Activated B cell treated with CpG ODN at 0.5 μM for 24 hours (primary cell): Measurements from ENCODE around the gene MIEF2. TPM values are rescaled to one million over a fixed set of nuclear protein-coding genes. Genes with fewer than 3 reads are reported as not detected.

ENCODE experiments used
- ATAC-seq: fragments of 200-7000 bp; cut with Tn5 transposase; one replicate; pipeline ENCODE4 v1.10.0; 2021; ENCODE audit warnings: low read depth, mild to moderate bottlenecking, moderate library complexity
- CTCF ChIA-PET: fragments of 350-600 bp; sonication (Branson Sonifier 250); formaldehyde crosslinking; loops from one replicate; lab custom pipeline; 2021; ENCODE audit warnings: antibody characterized with exemption; lab: Charles Lee
- POLR2A ChIA-PET: fragments of 350-600 bp; sonication (Branson Sonifier 250); formaldehyde crosslinking; loops from one replicate; lab custom pipeline; 2021; ENCODE audit warnings: antibody characterized with exemption; lab: Charles Lee
- DNase-seq: peaks from one replicate; pipeline ENCODE4 v3.0.0; 2022
- H3K27ac Mint-ChIP-seq: one replicate; pipeline ENCODE4 v1.8.0; 2020; ENCODE audit warnings: mixed read lengths
- H3K27me3 Mint-ChIP-seq: one replicate; pipeline ENCODE4 v1.8.0; 2021; ENCODE audit warnings: mixed read lengths
- H3K36me3 Mint-ChIP-seq: one replicate; pipeline ENCODE4 v1.8.0; 2021; ENCODE audit warnings: low read depth, mixed read lengths
- H3K4me1 Mint-ChIP-seq: one replicate; pipeline ENCODE4 v1.8.0; 2021; ENCODE audit warnings: mixed read lengths
- H3K4me3 Mint-ChIP-seq: one replicate; pipeline ENCODE4 v1.8.0; 2020; ENCODE audit warnings: mild to moderate bottlenecking, mixed read lengths
- H3K9me3 Mint-ChIP-seq: one replicate; pipeline ENCODE4 v1.8.0; 2020; ENCODE audit warnings: mixed read lengths
- CTCF ChIP-seq: fragments of 200-600 bp; IDR thresholded peaks from one replicate; pipeline ENCODE4 v1.8.0; 2022; ENCODE audit warnings: antibody characterized with exemption, mild to moderate bottlenecking
- intact Hi-C: fragments of 100-400 bp; cut with micrococcal nuclease; formaldehyde crosslinking; loops from one replicate; pipeline ENCODE4 v1.15.1; 2024
- total RNA-seq: library from RNA; stranded (reverse); gene quantifications from 2 replicates; pipeline ENCODE4 v1.2.3, GENCODE V29; 2022

The MIEF2 gene
- total RNA-seq, 1 donor from 2014 or later = 8.8 TPM

DNA sequence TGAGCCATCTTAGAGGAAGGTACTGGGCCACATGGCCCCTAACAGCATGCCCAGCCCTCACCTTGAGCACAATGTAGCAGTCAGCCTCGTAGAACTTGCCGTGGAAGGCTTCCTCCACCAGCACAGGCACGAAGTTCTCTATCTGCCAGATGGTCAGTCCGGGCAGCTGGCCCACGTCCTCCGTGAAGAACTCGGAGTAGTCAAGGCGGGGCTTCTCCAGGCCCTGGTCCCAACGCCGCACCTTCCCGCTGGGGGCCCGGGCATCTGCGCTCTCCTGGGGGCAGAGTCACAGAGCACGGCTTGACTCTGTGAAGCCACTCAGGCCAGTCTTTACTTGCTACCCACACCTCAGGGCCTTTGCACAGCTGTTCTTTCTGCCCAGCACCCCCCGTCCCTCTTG lies 9.3 kb upstream of the MIEF2 start:
- no peaks in the 10 kb centered on the region for H3K9me3 Mint-ChIP-seq
- intact Hi-C loops = no loop called here
- no peak for ATAC-seq
- H3K27me3 Mint-ChIP-seq = no peaks in the 10 kb centered on the region
- CTCF ChIA-PET = no interaction called here
- POLR2A ChIA-PET = no interaction called here
- TF ChIP-seq CTCF = no peak
- no peak overlapping the region for H3K4me3 Mint-ChIP-seq
- peaks cover 93% of the 10 kb centered on the region for H3K36me3 Mint-ChIP-seq
- no peak overlapping the region for H3K27ac Mint-ChIP-seq
- H3K4me1 Mint-ChIP-seq = peaks cover 6% of the 10 kb centered on the region
- no peak for DNase-seq

- Mint-ChIP-seq H3K27me3 (no peaks in the 10 kb centered on the region), H3K4me3 (no peak overlapping the region), H3K9me3 (no peaks in the 10 kb centered on the region), H3K27ac (no peak overlapping the region), H3K36me3 (peaks cover 88% of the 10 kb centered on the region), H3K4me1 (peaks cover 13% of the 10 kb centered on the region)
- ATAC-seq = no peak
- DNase-seq = no peak
- TF ChIP-seq CTCF = no peak
- ChIA-PET CTCF (no interaction called here), POLR2A (no interaction called here)
- intact Hi-C loops = no loop called here
Observed at GRCh38 chr17:18252160-18252559, 8.3 kb upstream of the MIEF2 start.

DNA sequence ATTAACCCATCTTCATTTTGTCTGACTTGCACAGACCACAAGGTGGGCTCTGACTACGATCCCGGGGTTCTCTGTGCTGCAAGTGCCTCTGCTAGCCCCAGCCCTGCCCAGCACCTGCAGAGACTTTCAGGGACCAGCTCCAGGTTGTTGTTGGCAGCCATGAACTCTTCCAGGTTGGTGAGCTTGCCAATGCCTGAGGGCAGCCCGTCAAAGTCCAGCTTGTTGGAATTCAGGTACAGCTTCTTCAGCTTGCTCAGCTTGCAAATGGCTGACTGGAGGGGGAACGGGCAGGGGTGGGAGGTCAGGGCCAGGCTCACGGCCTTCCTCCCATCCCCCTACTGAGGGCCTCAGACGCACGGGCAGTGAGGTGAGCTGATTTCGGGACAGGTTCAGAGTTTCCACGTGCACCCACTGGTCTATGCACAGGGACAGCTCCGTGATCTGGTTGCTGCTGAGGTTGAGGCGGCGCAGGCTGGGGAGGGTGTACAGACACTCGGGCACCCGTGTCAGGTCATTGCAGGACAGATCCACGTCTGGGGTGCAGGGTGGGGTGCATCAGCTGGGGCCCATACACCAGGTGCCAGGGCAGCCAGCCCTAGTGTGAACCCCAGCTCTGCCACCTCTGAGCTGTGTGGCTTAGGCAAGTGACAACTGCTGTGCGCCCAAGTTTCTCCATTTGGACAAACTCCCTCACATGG lies 7.1 kb upstream of the MIEF2 start:
- DNase-seq (no peak), ATAC-seq (no peak)
- Mint-ChIP-seq H3K4me3 (no peak overlapping the region), H3K36me3 (peaks cover 80% of the 10 kb centered on the region), H3K27me3 (no peaks in the 10 kb centered on the region), H3K9me3 (no peaks in the 10 kb centered on the region), H3K4me1 (peaks cover 16% of the 10 kb centered on the region), H3K27ac (no peak overlapping the region)
- ChIA-PET POLR2A (no interaction called here), CTCF (interaction anchor here (0.6 kb wide), 1 partner anchor 22 kb away, joined by 3 read pairs; no protein-coding TSS in a partner anchor)
- intact Hi-C loops = no loop called here
- TF ChIP-seq CTCF = no peak

DNA sequence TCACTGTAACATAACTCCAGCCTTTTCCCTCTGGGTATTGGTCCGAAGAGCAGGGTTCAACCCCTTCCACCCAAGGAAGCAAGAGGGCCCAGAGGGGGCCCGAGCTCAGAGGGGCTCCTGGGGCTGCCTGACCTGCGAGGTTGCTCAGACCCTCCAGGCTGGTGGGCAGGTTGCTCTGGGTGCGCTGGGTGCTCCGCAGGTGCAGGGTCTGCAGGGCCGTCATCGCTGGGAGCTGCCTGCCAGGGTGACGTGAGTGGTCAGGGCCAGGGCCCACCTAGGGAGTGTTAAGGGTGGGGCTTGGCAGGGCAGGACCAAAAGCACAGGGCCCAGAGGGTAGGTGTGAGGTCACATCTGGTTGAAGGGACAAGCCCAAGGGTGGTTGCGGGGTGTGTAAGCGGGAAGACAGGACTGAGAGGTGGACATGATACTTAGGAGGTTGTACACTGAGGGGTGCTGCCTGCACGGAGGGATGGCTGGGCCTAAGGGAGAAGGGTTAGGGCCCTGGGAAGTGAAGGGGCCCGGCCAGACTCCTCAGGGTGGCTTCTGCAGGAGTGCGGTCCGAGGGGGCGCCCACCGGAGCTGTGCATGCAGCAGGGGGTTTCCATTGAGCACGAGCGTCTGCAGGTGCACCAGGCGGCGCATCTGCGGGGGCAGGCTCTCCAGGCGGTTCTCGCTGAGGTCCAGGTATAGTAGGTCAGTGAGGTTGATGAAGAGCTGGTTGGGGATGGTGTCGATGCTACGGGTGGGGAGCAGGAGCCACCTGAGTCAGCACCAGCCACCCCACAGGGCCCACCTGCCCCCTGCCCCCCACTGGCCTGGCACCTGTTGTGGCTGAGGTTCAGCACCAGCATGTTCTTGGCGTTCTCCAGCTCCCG lies 6.3 kb upstream of the MIEF2 start:
- H3K36me3 Mint-ChIP-seq = peaks cover 72% of the 10 kb centered on the region
- intact Hi-C loops = no loop called here
- peaks cover 20% of the 10 kb centered on the region for H3K4me1 Mint-ChIP-seq
- H3K4me3 Mint-ChIP-seq = no peak overlapping the region
- POLR2A ChIA-PET = no interaction called here
- TF ChIP-seq CTCF = no peak
- no peaks in the 10 kb centered on the region for H3K27me3 Mint-ChIP-seq
- no peaks in the 10 kb centered on the region for H3K9me3 Mint-ChIP-seq
- H3K27ac Mint-ChIP-seq = no peak overlapping the region
- DNase-seq (no peak), ATAC-seq (no peak)
- CTCF ChIA-PET = interaction anchor here (0.6 kb wide), 1 partner anchor 21 kb away, joined by 3 read pairs; no protein-coding TSS in a partner anchor
